ENCODE results near the gene XAGE2. TPM values are rescaled to one million over a fixed set of nuclear protein-coding genes. Genes with fewer than 3 reads are reported as not detected.

XAGE2 gene
- total RNA-seq, 1 donor from 2014 or later = not detected

- H3K27ac ChIP-seq = no peak overlapping the region
- intact Hi-C loops (cut with DNase I) = no loop called here
- H3K9me3 ChIP-seq = no peaks in the 10 kb centered on the region
- H3K4me3 ChIP-seq = no peak overlapping the region
- no peaks in the 10 kb centered on the region for H3K27me3 ChIP-seq
- no peak for DNase-seq (ENCODE audit: low spot score in 2 of 2)
- no peaks in the 10 kb centered on the region for H3K4me1 ChIP-seq
- no peaks in the 10 kb centered on the region for H3K36me3 ChIP-seq
- TF ChIP-seq, protein P1, sequence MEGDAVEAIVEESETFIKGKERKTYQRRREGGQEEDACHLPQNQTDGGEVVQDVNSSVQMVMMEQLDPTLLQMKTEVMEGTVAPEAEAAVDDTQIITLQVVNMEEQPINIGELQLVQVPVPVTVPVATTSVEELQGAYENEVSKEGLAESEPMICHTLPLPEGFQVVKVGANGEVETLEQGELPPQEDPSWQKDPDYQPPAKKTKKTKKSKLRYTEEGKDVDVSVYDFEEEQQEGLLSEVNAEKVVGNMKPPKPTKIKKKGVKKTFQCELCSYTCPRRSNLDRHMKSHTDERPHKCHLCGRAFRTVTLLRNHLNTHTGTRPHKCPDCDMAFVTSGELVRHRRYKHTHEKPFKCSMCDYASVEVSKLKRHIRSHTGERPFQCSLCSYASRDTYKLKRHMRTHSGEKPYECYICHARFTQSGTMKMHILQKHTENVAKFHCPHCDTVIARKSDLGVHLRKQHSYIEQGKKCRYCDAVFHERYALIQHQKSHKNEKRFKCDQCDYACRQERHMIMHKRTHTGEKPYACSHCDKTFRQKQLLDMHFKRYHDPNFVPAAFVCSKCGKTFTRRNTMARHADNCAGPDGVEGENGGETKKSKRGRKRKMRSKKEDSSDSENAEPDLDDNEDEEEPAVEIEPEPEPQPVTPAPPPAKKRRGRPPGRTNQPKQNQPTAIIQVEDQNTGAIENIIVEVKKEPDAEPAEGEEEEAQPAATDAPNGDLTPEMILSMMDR (IDR thresholded peaks at IDR 0.05) = no peak
Observed at GRCh38 chrX:52361941-52362340, 6.9 kb upstream of the XAGE2 start.

DNA sequence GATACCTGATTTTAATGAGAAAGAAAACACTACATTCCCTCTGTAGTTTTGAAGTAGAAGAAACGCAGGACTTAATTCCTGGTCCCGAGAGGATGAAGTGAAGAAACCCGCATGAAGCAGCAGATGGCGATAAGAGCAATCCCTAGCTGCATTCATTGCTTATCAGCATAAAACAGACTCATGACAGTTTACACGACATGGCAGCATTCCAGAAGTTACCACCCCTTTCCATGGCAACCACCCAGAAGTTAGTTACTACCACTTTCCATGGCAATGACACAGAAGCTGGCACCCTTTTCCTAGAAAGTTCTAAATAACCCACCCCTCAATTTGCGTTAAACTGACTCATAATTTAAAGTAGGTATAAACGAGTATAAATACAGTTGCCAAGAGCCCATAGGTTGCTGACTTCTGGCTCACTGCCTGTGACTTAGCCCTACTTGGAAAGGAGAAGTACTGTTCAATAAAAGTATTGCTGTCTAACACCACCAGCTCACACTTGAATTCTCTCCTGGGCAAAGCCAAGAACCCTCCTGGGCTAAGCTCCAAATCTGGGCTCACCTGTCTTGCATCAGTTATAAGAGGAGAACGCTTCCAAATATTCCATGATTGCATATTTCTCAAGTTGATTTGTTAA lies 5.5 kb upstream of the XAGE2 start:
- no peaks in the 10 kb centered on the region for H3K4me1 ChIP-seq
- no peak overlapping the region for H3K4me3 ChIP-seq
- H3K36me3 ChIP-seq = no peaks in the 10 kb centered on the region
- no peak for DNase-seq (ENCODE audit: low spot score in 2 of 2)
- intact Hi-C loops (cut with DNase I) = no loop called here
- H3K27ac ChIP-seq = no peak overlapping the region
- no peaks in the 10 kb centered on the region for H3K27me3 ChIP-seq
- TF ChIP-seq, protein P1 (IDR thresholded peaks at IDR 0.05) = no peak
- no peaks in the 10 kb centered on the region for H3K9me3 ChIP-seq

DNA sequence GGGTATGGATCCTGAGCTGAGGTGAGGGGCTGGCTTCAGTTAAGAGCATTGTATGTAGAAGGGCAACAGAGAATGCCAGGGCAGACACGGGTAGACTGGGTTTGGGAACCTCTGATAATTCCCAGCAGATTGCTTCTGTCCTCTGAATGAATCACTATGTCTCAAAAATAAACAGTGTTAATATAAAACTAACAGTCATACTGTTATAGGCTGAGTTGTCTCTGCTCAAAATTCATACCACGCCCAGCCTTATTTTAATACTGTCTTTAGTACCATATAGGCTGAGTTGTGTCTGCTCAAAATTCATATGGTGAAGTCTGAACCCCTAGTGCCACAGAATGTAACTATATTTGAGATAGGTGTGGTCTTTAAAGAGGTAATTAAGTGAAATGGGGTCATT lies 10.0 kb downstream of the XAGE2 start:
- no peak for DNase-seq (ENCODE audit: low spot score in 2 of 2)
- Histone ChIP-seq H3K36me3 (no peaks in the 10 kb centered on the region), H3K4me1 (no peaks in the 10 kb centered on the region), H3K27ac (no peak overlapping the region), H3K27me3 (no peaks in the 10 kb centered on the region), H3K4me3 (no peak overlapping the region), H3K9me3 (no peaks in the 10 kb centered on the region)
- intact Hi-C loops (cut with DNase I) = no loop called here
- TF ChIP-seq, protein P1 (IDR thresholded peaks at IDR 0.05) = no peak

DNA sequence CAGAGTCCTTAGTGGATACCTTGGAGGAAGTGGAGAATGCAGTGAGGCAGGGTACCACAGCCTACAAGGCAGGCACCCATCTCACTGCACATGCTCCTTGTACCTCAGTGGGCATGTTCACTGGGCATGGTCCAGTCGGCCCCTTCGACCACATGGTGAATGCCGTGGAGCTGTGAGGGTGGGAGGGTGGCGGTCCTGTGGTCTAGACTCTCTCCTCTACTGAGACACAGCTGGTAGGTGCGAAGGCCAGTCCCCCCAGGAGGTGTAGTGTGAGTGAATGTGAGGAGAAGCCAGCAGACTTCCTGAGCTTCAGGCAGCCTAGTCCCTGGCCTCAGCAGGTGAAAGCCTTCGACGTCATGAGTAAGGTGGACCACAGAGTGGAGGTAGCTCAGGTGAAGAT lies 12.2 kb downstream of the XAGE2 start:
- Histone ChIP-seq H3K27ac (no peak overlapping the region), H3K36me3 (no peaks in the 10 kb centered on the region), H3K4me1 (no peaks in the 10 kb centered on the region), H3K27me3 (no peaks in the 10 kb centered on the region), H3K9me3 (no peaks in the 10 kb centered on the region), H3K4me3 (no peak overlapping the region)
- TF ChIP-seq, protein P1 (IDR thresholded peaks at IDR 0.05) = no peak
- intact Hi-C loops (cut with DNase I) = no loop called here
- DNase-seq (ENCODE audit: low spot score in 2 of 2) = no peak

DNA sequence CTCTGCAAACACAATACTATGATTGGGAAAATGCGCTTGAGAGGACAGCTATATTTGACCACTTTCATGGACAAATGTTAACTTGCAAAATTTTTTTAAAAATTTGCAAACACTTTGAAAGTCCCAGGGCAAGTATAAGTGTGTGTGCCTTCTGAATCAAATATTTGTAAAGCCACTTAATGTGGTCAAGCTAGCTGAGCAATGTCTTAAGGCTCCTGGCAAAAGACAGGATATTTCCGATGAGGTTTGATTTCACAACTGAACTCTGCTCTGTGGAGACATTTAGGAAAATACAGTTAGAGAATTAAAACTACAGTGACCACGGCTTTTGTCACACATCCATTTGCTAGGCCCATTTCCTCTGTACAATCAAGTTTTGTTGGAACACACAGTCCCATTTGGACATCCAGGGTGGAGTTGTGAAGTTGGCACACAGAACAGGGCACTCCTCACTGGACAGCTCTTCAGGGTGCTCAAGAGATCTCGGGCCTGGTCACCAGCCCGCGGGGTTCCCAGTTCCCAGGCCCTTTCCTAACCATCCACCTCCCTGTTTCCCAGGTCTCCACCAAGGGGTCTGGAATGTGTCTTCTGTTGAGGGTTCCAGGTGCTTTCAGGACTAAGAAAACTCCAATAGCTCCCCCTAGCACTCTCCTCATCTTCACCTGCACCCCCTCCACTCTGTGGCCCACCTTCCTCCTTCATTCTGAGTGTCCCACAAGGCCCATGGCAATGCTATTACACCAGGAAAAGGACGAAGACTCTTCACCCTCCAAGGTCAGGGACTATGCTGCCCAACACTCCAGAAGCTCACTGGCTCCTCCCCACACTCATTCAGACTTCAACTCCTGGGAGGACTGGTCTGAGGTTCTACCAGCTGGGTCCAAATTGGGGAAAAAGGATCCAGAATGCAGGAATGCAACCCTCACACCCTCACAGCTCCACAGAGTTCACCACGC lies 41.9 kb downstream of the XAGE2 start:
- Histone ChIP-seq H3K27me3 (no peaks in the 10 kb centered on the region), H3K4me3 (no peak overlapping the region), H3K4me1 (no peaks in the 10 kb centered on the region), H3K9me3 (no peaks in the 10 kb centered on the region), H3K27ac (no peak overlapping the region), H3K36me3 (no peaks in the 10 kb centered on the region)
- TF ChIP-seq, protein P1 (IDR thresholded peaks at IDR 0.05) = no peak
- no peak for DNase-seq (ENCODE audit: low spot score in 2 of 2)
- intact Hi-C loops (cut with DNase I) = no loop called here
